ENCODE data around the gene JOSD2. TPM values are rescaled to one million over a fixed set of nuclear protein-coding genes. Genes with fewer than 3 reads are reported as not detected.

JOSD2 gene
- total and polyA plus RNA-seq, 2 donors (not counting 1 experiment from before 2014, with no cell fraction given): 25.0 to 32.8 TPM

DNA sequence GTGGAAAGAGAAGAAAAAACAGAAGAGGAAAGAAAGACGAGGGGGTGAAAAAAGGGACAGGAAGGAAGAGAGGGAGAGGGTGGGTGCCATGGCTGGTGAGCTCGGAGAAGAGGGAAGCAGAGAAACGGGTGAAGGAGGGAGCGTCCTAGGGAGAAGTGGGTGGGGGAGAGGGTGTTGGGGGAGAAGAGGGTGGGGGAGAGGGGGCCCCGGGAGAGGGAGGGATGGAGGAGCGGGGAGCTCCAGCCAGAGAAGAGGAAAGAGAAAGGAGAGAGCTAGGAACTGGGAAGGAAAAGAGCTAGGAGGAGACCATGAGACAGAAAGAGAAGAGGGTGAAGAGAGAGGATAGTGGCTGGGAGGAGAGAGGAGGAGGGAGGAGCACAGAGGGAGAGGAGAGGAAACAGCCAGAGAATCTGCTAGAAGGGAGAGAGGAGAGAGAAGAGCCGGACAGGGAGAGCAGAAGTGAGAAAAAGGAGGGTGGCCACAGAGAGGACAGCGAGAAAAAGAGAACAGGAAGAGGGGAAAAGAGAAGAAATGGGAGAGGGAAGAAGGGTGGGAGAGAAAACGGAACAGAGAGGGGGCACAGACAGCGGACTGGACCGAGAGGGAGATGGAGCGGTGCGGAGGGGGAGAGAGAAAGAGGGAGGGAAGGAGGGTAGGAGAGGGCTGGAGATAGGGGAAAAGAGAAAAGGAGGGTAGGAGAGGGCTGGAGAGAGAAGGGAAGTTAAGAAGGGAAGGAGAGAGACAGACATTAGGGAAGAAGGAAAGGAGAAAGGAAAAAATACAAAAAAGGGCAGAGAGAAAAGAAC, 22.4 kb downstream of the JOSD2 start:
- H3K9me3 ChIP-seq (ENCODE audit: control extremely low read depth in 1 of 3, control insufficient read depth in 2 of 3, insufficient read depth in 1 of 3, low read length in 2 of 3): peaks cover 0 to 15% (median 0%) of the 10 kb centered on the region in 3 donors
- peaks cover 27% of the 10 kb centered on the region for H3K4me1 Mint-ChIP-seq
- H3K4me3 ChIP-seq (ENCODE audit: control extremely low read depth in 1 of 5, extremely low read depth in 1 of 5, insufficient read depth in 1 of 5, low read depth in 2 of 5, low read length in 4 of 5): no peak overlapping the region
- H3K4me2 ChIP-seq (replicated peaks; ENCODE audit: low read depth, low read length, poor library complexity, severe bottlenecking): no peak overlapping the region
- no peak overlapping the region for H3K9ac ChIP-seq (ENCODE audit: low read length)
- peaks cover 0 to 5% of the 10 kb centered on the region in 2 experiments for H3K36me3 ChIP-seq (replicated peaks in 1 of 2; ENCODE audit: control extremely low read depth in 1 of 2, control insufficient read depth in 1 of 2, extremely low read depth in 1 of 2, insufficient read depth in 2 of 2, low read length in 1 of 2)
- CTCF ChIA-PET: no interaction called here
- 51% methylated on average over 12 of the region's 13 CpGs for WGBS (ENCODE audit: insufficient coverage)
- POLR2A ChIA-PET: no interaction called here
- H3K27ac ChIP-seq (ENCODE audit: low read length in 2 of 2): no peak overlapping the region
- peaks cover 6% of the 10 kb centered on the region for H3K79me2 ChIP-seq (ENCODE audit: control insufficient read depth, insufficient read depth, low read length)
- no peak for DNase-seq
- peaks cover 16% of the 10 kb centered on the region in 2 donors for H3K4me1 ChIP-seq (ENCODE audit: control insufficient read depth in 2 of 2, insufficient read depth in 2 of 2, low read length in 2 of 2)
- intact Hi-C loops (cut with micrococcal nuclease): no loop called here
- ATAC-seq (ENCODE audit: low read depth): no peak
- no peaks in the 10 kb centered on the region for H3K27me3 Mint-ChIP-seq
- H2AFZ ChIP-seq (ENCODE audit: insufficient read depth, low read depth, low read length, poor library complexity, severe bottlenecking): no peak overlapping the region
- no peaks in the 10 kb centered on the region for H3K9me3 Mint-ChIP-seq (ENCODE audit: insufficient read depth)
- H3K4me3 Mint-ChIP-seq: no peak overlapping the region
- peaks cover 16% of the 10 kb centered on the region for H4K20me1 ChIP-seq (ENCODE audit: control insufficient read depth, insufficient read depth, low read length, poor library complexity, severe bottlenecking)
- H3K27ac Mint-ChIP-seq: no peak overlapping the region
- H3K27me3 ChIP-seq (replicated peaks in 1 of 4; ENCODE audit: control extremely low read depth in 1 of 4, control insufficient read depth in 3 of 4, insufficient read depth in 4 of 4, low read length in 3 of 4): no peaks in the 10 kb centered on the region
- TF ChIP-seq, protein P1, sequence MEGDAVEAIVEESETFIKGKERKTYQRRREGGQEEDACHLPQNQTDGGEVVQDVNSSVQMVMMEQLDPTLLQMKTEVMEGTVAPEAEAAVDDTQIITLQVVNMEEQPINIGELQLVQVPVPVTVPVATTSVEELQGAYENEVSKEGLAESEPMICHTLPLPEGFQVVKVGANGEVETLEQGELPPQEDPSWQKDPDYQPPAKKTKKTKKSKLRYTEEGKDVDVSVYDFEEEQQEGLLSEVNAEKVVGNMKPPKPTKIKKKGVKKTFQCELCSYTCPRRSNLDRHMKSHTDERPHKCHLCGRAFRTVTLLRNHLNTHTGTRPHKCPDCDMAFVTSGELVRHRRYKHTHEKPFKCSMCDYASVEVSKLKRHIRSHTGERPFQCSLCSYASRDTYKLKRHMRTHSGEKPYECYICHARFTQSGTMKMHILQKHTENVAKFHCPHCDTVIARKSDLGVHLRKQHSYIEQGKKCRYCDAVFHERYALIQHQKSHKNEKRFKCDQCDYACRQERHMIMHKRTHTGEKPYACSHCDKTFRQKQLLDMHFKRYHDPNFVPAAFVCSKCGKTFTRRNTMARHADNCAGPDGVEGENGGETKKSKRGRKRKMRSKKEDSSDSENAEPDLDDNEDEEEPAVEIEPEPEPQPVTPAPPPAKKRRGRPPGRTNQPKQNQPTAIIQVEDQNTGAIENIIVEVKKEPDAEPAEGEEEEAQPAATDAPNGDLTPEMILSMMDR (IDR thresholded peaks at IDR 0.05): no peak
- TF ChIP-seq EZH2 (IDR thresholded peaks at IDR 0.05; ENCODE audit: borderline replicate concordance, insufficient read depth, low read depth, low read length, poor library complexity, severe bottlenecking): no peak

DNA sequence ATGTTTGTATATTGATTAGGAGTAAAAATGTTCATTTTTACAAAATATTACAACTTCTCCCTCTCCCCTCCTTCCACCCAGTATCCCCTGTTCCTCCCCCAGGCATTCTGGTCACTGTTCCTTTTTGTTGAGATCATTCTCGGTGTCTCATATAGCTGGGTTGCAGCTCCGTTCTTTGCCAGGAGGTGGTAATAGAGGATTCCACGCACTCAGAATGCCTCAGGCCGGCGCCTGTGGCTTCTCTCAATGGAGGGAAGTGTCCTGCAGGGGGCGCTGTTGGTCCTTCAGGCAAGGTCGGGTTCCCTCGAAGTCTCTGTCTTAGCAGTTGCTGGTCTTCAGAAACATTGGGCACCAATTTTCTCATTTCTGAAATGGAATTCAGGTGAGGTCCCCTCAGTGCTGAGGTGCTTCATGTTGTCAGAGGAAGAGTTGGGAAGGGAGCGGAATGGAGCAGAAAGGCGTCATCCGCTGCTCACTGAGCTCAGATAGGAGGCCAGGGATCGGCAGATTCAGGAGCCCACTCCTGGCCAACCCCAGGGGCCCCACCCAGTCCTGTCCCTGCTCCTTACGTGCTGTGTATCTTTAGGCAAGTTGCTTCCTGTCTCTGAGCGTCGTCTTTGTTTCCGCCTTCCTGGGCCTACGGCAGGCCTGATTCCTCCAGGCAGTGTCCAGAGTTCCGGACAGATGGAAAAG, 24.0 kb downstream of the JOSD2 start:
- H3K79me2 ChIP-seq (ENCODE audit: control insufficient read depth, insufficient read depth, low read length): peaks cover 6% of the 10 kb centered on the region
- POLR2A ChIA-PET: no interaction called here
- peaks cover 0 to 15% (median 0%) of the 10 kb centered on the region in 3 donors for H3K9me3 ChIP-seq (ENCODE audit: control extremely low read depth in 1 of 3, control insufficient read depth in 2 of 3, insufficient read depth in 1 of 3, low read length in 2 of 3)
- H3K4me3 ChIP-seq (ENCODE audit: control extremely low read depth in 1 of 5, extremely low read depth in 1 of 5, insufficient read depth in 1 of 5, low read depth in 2 of 5, low read length in 4 of 5): no peak overlapping the region
- peaks cover 16% of the 10 kb centered on the region for H4K20me1 ChIP-seq (ENCODE audit: control insufficient read depth, insufficient read depth, low read length, poor library complexity, severe bottlenecking)
- 86% methylated on average over 17 of the region's 18 CpGs for WGBS (ENCODE audit: insufficient coverage)
- H3K27ac Mint-ChIP-seq: no peak overlapping the region
- no peak overlapping the region for H3K4me2 ChIP-seq (replicated peaks; ENCODE audit: low read depth, low read length, poor library complexity, severe bottlenecking)
- peaks cover 10 to 11% of the 10 kb centered on the region in 2 donors for H3K4me1 ChIP-seq (ENCODE audit: control insufficient read depth in 2 of 2, insufficient read depth in 2 of 2, low read length in 2 of 2)
- no peaks in the 10 kb centered on the region for H3K27me3 ChIP-seq (replicated peaks in 1 of 4; ENCODE audit: control extremely low read depth in 1 of 4, control insufficient read depth in 3 of 4, insufficient read depth in 4 of 4, low read length in 3 of 4)
- CTCF ChIA-PET: no interaction called here
- no peak overlapping the region for H3K4me3 Mint-ChIP-seq
- TF ChIP-seq, protein P1 (IDR thresholded peaks at IDR 0.05): peak; percentile 59
- no peak for TF ChIP-seq EZH2 (IDR thresholded peaks at IDR 0.05; ENCODE audit: borderline replicate concordance, insufficient read depth, low read depth, low read length, poor library complexity, severe bottlenecking)
- H2AFZ ChIP-seq (ENCODE audit: insufficient read depth, low read depth, low read length, poor library complexity, severe bottlenecking): no peak overlapping the region
- H3K9ac ChIP-seq (ENCODE audit: low read length): no peak overlapping the region
- ATAC-seq (ENCODE audit: low read depth) (no peak), DNase-seq (peak; percentile 68)
- no peaks in the 10 kb centered on the region for H3K27me3 Mint-ChIP-seq
- intact Hi-C loops (cut with micrococcal nuclease): no loop called here
- no peak overlapping the region for H3K27ac ChIP-seq (ENCODE audit: low read length in 2 of 2)
- peaks cover 0 to 12% of the 10 kb centered on the region in 2 experiments for H3K36me3 ChIP-seq (replicated peaks in 1 of 2; ENCODE audit: control extremely low read depth in 1 of 2, control insufficient read depth in 1 of 2, extremely low read depth in 1 of 2, insufficient read depth in 2 of 2, low read length in 1 of 2)
- peaks cover 22% of the 10 kb centered on the region for H3K4me1 Mint-ChIP-seq
- H3K9me3 Mint-ChIP-seq (ENCODE audit: insufficient read depth): no peaks in the 10 kb centered on the region
